ENCODE measurements around the gene MAT2A. TPM values are rescaled to one million over a fixed set of nuclear protein-coding genes. Genes with fewer than 3 reads are reported as not detected.

Gene MAT2A
- total RNA-seq, 4 donors from 2014 or later: 71.2 to 96.4 (median 83.0) TPM

DNA sequence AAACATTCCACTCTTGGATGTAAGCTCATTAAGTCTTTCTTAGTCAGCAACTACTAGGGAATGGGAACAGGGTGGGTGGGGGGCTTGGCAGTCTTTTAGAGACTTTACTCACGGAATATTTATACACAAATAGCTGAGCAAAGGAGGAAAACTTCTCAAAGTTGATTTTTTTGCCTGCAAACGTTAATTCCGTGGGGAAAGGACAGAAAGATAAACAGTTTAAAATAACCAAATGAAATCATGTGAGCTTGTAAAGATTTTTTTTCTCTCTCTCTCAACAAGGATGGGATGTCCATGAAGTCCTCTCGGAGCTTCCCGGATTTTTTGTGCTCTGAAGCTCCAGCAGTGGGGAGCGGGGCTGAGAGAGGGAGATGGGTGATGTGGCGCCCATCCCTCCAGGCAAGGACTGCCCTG is 32.2 kb upstream of the MAT2A start:
- peak in 1 of 2 donors; percentile 29 for DNase-seq (ENCODE audit: low spot score in 2 of 2)
- 61 to 65% methylated on average over 7 of the region's 7 CpGs for WGBS, 2 donors
- no peak for TF ChIP-seq POLR2A (IDR thresholded peaks at IDR 0.05)
- TF ChIP-seq, protein P1, sequence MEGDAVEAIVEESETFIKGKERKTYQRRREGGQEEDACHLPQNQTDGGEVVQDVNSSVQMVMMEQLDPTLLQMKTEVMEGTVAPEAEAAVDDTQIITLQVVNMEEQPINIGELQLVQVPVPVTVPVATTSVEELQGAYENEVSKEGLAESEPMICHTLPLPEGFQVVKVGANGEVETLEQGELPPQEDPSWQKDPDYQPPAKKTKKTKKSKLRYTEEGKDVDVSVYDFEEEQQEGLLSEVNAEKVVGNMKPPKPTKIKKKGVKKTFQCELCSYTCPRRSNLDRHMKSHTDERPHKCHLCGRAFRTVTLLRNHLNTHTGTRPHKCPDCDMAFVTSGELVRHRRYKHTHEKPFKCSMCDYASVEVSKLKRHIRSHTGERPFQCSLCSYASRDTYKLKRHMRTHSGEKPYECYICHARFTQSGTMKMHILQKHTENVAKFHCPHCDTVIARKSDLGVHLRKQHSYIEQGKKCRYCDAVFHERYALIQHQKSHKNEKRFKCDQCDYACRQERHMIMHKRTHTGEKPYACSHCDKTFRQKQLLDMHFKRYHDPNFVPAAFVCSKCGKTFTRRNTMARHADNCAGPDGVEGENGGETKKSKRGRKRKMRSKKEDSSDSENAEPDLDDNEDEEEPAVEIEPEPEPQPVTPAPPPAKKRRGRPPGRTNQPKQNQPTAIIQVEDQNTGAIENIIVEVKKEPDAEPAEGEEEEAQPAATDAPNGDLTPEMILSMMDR (IDR thresholded peaks at IDR 0.05): no peak
- H3K4me3 ChIP-seq (ENCODE audit: low read depth, poor library complexity, severe bottlenecking): no peak overlapping the region
- intact Hi-C loops (cut with DNase I; ENCODE audit: low total_unique reads): no loop called here

DNA sequence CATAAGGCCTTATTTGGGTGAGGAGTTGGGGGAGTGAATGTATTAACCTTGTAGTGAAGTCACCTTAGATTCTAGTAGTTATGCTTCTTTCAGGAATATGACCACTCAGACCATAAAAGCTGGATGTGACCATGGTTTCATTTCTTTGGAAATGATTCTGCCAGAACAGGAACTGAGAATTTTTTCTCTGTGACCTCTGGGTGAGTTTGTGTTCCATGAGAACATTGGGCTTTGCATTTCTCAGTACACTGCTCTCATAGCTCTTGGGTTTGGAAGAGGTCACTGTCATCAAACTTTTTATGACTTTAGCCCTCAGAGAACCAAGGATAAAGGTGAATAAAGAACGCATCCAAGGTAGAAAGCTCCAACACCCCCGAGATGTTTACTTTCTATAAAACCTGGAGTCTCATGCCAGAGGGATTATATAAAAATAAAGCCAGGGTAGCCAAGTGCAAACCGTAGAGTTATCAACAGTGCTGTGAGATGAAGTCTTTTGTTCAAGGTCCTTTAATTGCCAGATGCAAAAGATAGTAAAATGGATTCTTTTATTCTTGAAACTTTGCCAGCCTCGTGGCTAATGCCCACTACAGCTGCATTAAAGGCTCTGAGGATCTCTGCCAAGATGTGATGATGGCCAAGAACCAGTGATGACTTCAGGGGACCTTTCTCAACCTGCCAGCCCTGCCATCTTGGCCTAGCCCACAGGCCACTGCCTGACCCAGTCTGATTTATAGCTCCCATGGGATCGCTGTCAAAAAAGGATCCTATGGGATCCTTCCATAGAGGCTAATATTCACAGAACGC is 27.8 kb upstream of the MAT2A start:
- TF ChIP-seq, protein P1 (IDR thresholded peaks at IDR 0.05): no peak
- no peak for TF ChIP-seq POLR2A (IDR thresholded peaks at IDR 0.05)
- WGBS, 2 donors: 67 to 69% methylated on average over 6 of the region's 6 CpGs
- peak in 1 of 2 donors; percentile 25 for DNase-seq (ENCODE audit: low spot score in 2 of 2)
- intact Hi-C loops (cut with DNase I; ENCODE audit: low total_unique reads): no loop called here
- H3K4me3 ChIP-seq (ENCODE audit: low read depth, poor library complexity, severe bottlenecking): no peak overlapping the region

DNA sequence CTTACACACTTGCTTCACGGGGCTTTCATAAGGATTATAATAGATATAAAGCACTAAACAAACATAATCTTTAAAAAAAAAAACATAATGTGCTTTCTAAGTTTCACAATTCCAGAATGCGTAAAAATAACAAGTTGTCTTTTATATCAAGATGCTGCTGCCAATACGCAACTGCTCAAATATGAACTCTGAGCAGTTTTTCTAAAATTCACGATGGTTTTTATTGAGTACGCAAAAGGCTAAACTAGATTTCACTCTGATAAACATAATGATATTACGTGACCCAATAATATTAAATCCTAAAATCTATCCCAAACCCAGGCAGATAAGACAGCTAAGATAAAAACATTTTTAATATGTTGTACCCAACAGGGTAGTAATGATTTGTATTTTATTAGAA is 24.6 kb upstream of the MAT2A start:
- no peak for TF ChIP-seq POLR2A (IDR thresholded peaks at IDR 0.05)
- TF ChIP-seq, protein P1 (IDR thresholded peaks at IDR 0.05): no peak
- intact Hi-C loops (cut with DNase I; ENCODE audit: low total_unique reads): no loop called here
- DNase-seq (ENCODE audit: low spot score in 2 of 2): no peak
- 91 to 94% methylated on average over 6 of the region's 6 CpGs for WGBS, 2 donors
- H3K4me3 ChIP-seq (ENCODE audit: low read depth, poor library complexity, severe bottlenecking): no peak overlapping the region

DNA sequence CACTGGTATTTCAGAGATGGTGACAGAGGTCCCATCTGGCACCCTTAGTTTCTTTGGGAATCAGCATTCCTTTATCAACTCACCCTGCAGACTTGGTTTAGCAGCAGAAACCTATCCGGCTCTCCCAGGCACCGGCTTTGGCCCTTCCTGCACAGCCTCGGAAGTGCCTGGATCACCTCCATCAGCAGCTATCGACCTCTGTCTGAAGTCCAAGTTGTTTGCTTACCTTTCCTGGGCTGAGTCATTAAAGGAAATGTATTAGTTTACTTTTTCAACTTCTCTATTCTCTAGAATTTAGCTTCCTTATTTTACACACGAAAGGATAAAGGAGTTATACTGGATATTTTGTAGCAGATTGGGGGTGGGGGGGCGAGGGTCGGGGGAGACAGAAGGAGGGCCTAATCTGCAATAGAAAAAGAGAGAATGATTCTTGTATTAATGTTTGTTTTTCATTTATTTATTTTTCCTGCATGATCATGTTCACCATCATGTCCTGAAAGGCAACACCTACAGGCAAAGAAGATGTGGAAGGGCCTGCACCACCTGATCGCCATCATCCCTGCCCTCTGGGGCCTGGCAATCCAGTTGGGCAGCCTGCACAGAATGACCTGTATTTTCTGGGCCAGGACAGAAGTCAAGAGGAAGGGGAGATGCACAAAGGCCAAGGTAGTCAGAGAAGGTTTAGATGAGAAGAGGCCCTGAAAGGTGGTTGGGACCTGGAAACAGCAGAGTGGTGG is 22.1 kb upstream of the MAT2A start:
- intact Hi-C loops (cut with DNase I; ENCODE audit: low total_unique reads): no loop called here
- H3K4me3 ChIP-seq (ENCODE audit: low read depth, poor library complexity, severe bottlenecking): no peak overlapping the region
- peak in 1 of 2 donors; percentile 61 for DNase-seq (ENCODE audit: low spot score in 2 of 2)
- TF ChIP-seq, protein P1 (IDR thresholded peaks at IDR 0.05): no peak
- TF ChIP-seq POLR2A (IDR thresholded peaks at IDR 0.05): no peak
- 68 to 74% methylated on average over 8 of the region's 8 CpGs for WGBS, 2 donors

DNA sequence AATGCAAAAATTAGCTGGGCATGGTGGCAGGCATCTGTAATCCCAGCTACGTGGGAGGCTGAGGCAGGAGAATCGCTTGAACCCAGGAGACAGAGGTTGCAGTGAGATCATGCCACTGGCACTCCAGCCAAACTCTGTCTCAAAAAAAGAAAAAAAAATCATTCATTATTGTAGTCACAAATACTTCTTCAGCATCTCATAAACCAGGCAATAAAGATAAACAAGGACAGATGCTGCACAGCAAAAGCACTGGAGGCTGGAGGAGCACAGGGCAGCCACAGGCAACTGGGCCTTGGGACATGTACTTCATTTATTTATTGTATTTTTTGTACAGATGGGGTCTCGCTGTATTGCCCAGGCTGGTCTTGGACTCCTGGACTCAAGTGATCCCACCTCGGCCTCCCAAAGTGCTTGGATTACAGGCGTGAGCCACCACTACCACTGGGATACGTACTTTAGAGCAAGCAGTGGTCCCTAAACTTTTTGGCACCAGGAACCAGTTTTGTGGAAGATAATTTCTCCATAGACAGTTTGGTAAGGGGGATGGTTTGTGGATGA is 16.8 kb upstream of the MAT2A start:
- TF ChIP-seq POLR2A (IDR thresholded peaks at IDR 0.05): no peak
- TF ChIP-seq, protein P1 (IDR thresholded peaks at IDR 0.05): no peak
- no peak for DNase-seq (ENCODE audit: low spot score in 2 of 2)
- WGBS, 2 donors: 84 to 87% methylated on average over 6 of the region's 6 CpGs
- H3K4me3 ChIP-seq (ENCODE audit: low read depth, poor library complexity, severe bottlenecking): no peak overlapping the region
- intact Hi-C loops (cut with DNase I; ENCODE audit: low total_unique reads): no loop called here
